ENCODE results near the gene RTN4RL1. TPM values are rescaled to one million over a fixed set of nuclear protein-coding genes. Genes with fewer than 3 reads are reported as not detected.

Gene RTN4RL1
- total RNA-seq, 1 experiment from 2014 or later, result 0.22 TPM

DNA sequence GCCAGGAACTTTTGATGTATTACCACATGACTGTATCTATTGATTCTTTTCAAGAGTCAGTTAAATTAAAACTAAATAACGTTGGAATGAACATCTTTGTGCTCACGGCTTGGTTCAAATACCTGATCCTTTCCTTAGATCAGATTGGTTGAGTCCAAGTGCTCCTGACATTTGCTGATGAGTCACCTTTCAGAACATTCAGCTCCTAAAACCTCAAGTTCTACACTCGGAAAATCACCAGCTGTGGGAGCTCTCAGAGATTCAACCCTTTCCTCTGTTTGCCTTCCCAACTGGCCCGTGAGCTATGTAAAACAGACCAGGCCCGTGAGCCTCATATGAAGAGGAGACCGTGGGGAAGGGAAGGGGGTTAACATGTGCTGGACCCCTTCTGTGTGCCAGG is 68.1 kb downstream of the RTN4RL1 start:
- H3K27ac Mint-ChIP-seq, result no peak overlapping the region
- TF ChIP-seq, protein P1, sequence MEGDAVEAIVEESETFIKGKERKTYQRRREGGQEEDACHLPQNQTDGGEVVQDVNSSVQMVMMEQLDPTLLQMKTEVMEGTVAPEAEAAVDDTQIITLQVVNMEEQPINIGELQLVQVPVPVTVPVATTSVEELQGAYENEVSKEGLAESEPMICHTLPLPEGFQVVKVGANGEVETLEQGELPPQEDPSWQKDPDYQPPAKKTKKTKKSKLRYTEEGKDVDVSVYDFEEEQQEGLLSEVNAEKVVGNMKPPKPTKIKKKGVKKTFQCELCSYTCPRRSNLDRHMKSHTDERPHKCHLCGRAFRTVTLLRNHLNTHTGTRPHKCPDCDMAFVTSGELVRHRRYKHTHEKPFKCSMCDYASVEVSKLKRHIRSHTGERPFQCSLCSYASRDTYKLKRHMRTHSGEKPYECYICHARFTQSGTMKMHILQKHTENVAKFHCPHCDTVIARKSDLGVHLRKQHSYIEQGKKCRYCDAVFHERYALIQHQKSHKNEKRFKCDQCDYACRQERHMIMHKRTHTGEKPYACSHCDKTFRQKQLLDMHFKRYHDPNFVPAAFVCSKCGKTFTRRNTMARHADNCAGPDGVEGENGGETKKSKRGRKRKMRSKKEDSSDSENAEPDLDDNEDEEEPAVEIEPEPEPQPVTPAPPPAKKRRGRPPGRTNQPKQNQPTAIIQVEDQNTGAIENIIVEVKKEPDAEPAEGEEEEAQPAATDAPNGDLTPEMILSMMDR (conservative IDR thresholded peaks at IDR 0.05), result no peak
- no peaks in the 10 kb centered on the region; the same call in 1 of the 2 replicates for H3K27me3 ChIP-seq (ENCODE audit: insufficient read depth, low read length)
- no peak overlapping the region for H4K5ac ChIP-seq (ENCODE audit: insufficient read length, low read depth, low read length)
- no peak overlapping the region for H3K4ac ChIP-seq (ENCODE audit: low read depth, low read length)
- no peak overlapping the region for H3T11ph ChIP-seq (ENCODE audit: low read length)
- no peak overlapping the region for H2BK15ac ChIP-seq (ENCODE audit: low read depth, low read length)
- H3K4me1 Mint-ChIP-seq, result peaks cover 16 to 26% of the 10 kb centered on the region in 2 experiments
- no peaks in the 10 kb centered on the region for H3K9me3 ChIP-seq (ENCODE audit: control insufficient read depth, low read depth, low read length)
- no peak overlapping the region for H3K4me3 Mint-ChIP-seq
- H3K79me1 ChIP-seq (ENCODE audit: insufficient read depth, low read depth, low read length, poor library complexity, severe bottlenecking), result no peaks in the 10 kb centered on the region
- no peaks in the 10 kb centered on the region for H3K23me2 ChIP-seq (ENCODE audit: insufficient read length, low read depth, low read length, poor library complexity, severe bottlenecking)
- no peak overlapping the region for H3K56ac ChIP-seq (ENCODE audit: insufficient read length, low read depth, low read length)
- no peaks in the 10 kb centered on the region; a peak in 2 of 5 replicates for H3K9me3 Mint-ChIP-seq
- H3K4me1 ChIP-seq (ENCODE audit: insufficient read depth, low read length), result no peaks in the 10 kb centered on the region
- H2BK12ac ChIP-seq (ENCODE audit: insufficient read length, low read depth, low read length), result no peak overlapping the region
- H3K27me3 Mint-ChIP-seq (ENCODE audit: low read depth), result peaks cover 86% of the 10 kb centered on the region
- no peak overlapping the region for H3K4me2 ChIP-seq (ENCODE audit: insufficient read depth, insufficient read length, low read length)
- no peak overlapping the region for H2BK20ac ChIP-seq (ENCODE audit: low read depth, low read length, poor library complexity, severe bottlenecking)
- H3K36me3 Mint-ChIP-seq (ENCODE audit: insufficient read depth in 1 of 3, low read depth in 3 of 3), result no peaks in the 10 kb centered on the region
- H4K91ac ChIP-seq (ENCODE audit: insufficient read length, low read depth, low read length), result no peak overlapping the region
- no peaks in the 10 kb centered on the region for H4K20me1 ChIP-seq (ENCODE audit: control insufficient read depth, insufficient read depth, insufficient read length)
- H4K8ac ChIP-seq (replicated peaks; ENCODE audit: insufficient read length, low read depth, low read length), result no peak overlapping the region
- H3K27ac ChIP-seq (ENCODE audit: insufficient read length, low read depth, low read length), result no peak overlapping the region
- no peak overlapping the region for H3K14ac ChIP-seq (ENCODE audit: insufficient read depth, low read length)
- no peak overlapping the region for H2BK5ac ChIP-seq (ENCODE audit: insufficient read length, low read length)
- no peak overlapping the region for H3K9ac ChIP-seq (ENCODE audit: extremely low read depth, insufficient read length, low read length)
- no peaks in the 10 kb centered on the region for H3K79me2 ChIP-seq (ENCODE audit: insufficient read depth, low read length)
- DNase-seq, result no peak
- no peak overlapping the region for H2BK120ac ChIP-seq (ENCODE audit: low read depth, low read length, poor library complexity, severe bottlenecking)
- no peak overlapping the region for H3K23ac ChIP-seq (ENCODE audit: insufficient read length, low read depth, low read length)
- no CpG with 5 or more reads among the region's 6 CpGs for WGBS (ENCODE audit: extremely low coverage, insufficient read length, low lambda C conversion rate)
- no peak overlapping the region for H2AK5ac ChIP-seq (ENCODE audit: insufficient read length, low read length)
- no peak overlapping the region for H2AFZ ChIP-seq (ENCODE audit: low read length)
- no peak overlapping the region for H3K18ac ChIP-seq (ENCODE audit: insufficient read length, low read depth, low read length)

Data from H9 (cell line).